Transverse colon (tissue), 4 donors: ENCODE measurements around the gene PI16. TPM values are rescaled to one million over a fixed set of nuclear protein-coding genes. Genes with fewer than 3 reads are reported as not detected.

Experiments used
- DNase-seq: peaks from one replicate; pipeline ENCODE4 v3.0.0-alpha.2; 2019
- H3K27ac ChIP-seq, 4 donors: fragments of 200-600 bp; sonication (generic); 2 replicates each; pipeline ENCODE4 v1.5.1; 2016 to 2018; ENCODE audit warnings: inconsistent platforms in 4 of 4
- H3K27me3 ChIP-seq: fragments of 200-600 bp; sonication (generic); 2 replicates; pipeline ENCODE4 v1.5.1; 2017; ENCODE audit warnings: inconsistent platforms
- H3K36me3 ChIP-seq, 4 donors: fragments of 200-600 bp; sonication (generic); 2 replicates each; pipeline ENCODE4 v1.5.1; 2017 to 2019; ENCODE audit warnings: inconsistent platforms in 4 of 4
- H3K4me1 ChIP-seq, 4 donors: fragments of 200-600 bp; sonication (generic); 2 replicates each; pipeline ENCODE4 v1.5.1; 2017 to 2020; ENCODE audit warnings: inconsistent platforms in 4 of 4
- H3K4me3 ChIP-seq, 4 donors: fragments of 200-600 bp; sonication (generic); 1 replicate in 1 of 4; 2 replicates in 3 of 4; pipeline versions ENCODE4 v1.5.1 to v1.6.1; 2017 to 2019; ENCODE audit warnings: inconsistent platforms in 4 of 4
- H3K9me3 ChIP-seq, 2 donors: fragments of 200-600 bp; sonication (generic); 2 replicates each; pipeline ENCODE4 v1.5.1; 2017 to 2019; ENCODE audit warnings: inconsistent platforms in 2 of 2
- EP300 ChIP-seq: sonication (generic); formaldehyde crosslinking; IDR thresholded peaks from one replicate; pipeline ENCODE4 v1.6.1; 2017; ENCODE audit warnings: antibody characterized with exemption, low read depth
- POLR2A ChIP-seq: fragments of 450-650 bp; IDR thresholded peaks from one replicate; pipeline ENCODE4 v1.6.1; 2016; ENCODE audit warnings: antibody characterized with exemption, mild to moderate bottlenecking, moderate library complexity
- POLR2AphosphoS5 ChIP-seq, 3 donors: sonication (generic); formaldehyde crosslinking; IDR thresholded peaks; one replicate each; pipeline ENCODE4 v1.6.1; 2016; ENCODE audit warnings: antibody characterized with exemption in 3 of 3
- WGBS, 2 donors: methylation state at CpG; one replicate each; pipeline ENCODE4 v1.1.5; 2018; ENCODE audit warnings: low coverage in 1 of 2; 5-methylcytosine and 5-hydroxymethylcytosine counted together
- in situ Hi-C, 4 donors: fragments of 200-750 bp; cut with MboI; loops; one replicate each; pipeline versions ENCODE4 v1.15.0 to v1.15.1; 2017; ENCODE audit warnings: low sequenced_read_pairs in 3 of 4, low pct_ligation_motif_present in 1 of 4, low pct_unique_long_range_greater_than_20kb in 1 of 4
- intact Hi-C: fragments of 100-400 bp; cut with DNase I; formaldehyde crosslinking; loops from one replicate; pipeline ENCODE4 v1.15.1; 2023; ENCODE audit warnings: low total_unique reads
- total RNA-seq, 4 donors: library from RNA; depleted of rRNA; stranded (reverse); fragments of >200 nt; gene quantifications; one replicate each; pipeline ENCODE4 v1.1.0, GENCODE V29; 2016
- TF ChIP-seq, protein P1 (sequence below), 5 experiments: fragments of 200-600 bp in 3 of 5; fragments of 450-650 bp in 2 of 5; sonication (generic) in 3 of 5; IDR thresholded peaks; 1 replicate in 2 of 5; 2 replicates in 3 of 5; pipeline ENCODE4 v1.5.1; 2016 to 2017; ENCODE audit warnings: antibody characterized with exemption in 5 of 5, inconsistent platforms in 3 of 5, mild to moderate bottlenecking in 2 of 5, moderate library complexity in 1 of 5

Gene PI16
- total RNA-seq, 4 donors from 2014 or later, result 0.60 to 5.6 (median 4.0) TPM; not detected in 1

DNA sequence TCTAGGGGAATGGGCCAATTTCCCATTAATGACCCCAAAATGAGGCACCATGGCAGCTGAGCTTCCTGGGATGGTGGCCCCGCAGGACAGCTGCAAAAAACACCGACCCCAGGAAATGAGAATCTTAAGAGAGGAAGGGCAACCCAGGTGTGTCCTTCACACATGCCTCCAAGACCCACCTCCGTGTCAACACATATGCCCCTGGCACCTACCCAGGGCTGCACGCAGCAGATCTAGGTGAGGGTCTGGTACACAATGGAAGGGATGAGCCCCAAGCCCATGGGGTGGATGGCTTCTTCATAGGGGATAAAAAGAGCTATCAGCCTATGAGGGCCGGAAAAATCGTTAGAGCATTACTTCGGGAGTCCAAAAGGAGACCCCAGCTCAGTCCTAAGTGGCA is 22.0 kb downstream of the PI16 start:
- H3K36me3 ChIP-seq, result peaks cover 0 to 69% (median 33%) of the 10 kb centered on the region in 4 donors
- no peak for TF ChIP-seq POLR2AphosphoS5 (IDR thresholded peaks at IDR 0.05)
- TF ChIP-seq EP300, result no peak
- TF ChIP-seq POLR2A, result no peak
- TF ChIP-seq, protein P1, sequence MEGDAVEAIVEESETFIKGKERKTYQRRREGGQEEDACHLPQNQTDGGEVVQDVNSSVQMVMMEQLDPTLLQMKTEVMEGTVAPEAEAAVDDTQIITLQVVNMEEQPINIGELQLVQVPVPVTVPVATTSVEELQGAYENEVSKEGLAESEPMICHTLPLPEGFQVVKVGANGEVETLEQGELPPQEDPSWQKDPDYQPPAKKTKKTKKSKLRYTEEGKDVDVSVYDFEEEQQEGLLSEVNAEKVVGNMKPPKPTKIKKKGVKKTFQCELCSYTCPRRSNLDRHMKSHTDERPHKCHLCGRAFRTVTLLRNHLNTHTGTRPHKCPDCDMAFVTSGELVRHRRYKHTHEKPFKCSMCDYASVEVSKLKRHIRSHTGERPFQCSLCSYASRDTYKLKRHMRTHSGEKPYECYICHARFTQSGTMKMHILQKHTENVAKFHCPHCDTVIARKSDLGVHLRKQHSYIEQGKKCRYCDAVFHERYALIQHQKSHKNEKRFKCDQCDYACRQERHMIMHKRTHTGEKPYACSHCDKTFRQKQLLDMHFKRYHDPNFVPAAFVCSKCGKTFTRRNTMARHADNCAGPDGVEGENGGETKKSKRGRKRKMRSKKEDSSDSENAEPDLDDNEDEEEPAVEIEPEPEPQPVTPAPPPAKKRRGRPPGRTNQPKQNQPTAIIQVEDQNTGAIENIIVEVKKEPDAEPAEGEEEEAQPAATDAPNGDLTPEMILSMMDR (IDR thresholded peaks at IDR 0.05), result no peak
- in situ Hi-C loops, result no loop called here
- intact Hi-C loops, result no loop called here
- no peak for DNase-seq
- no peaks in the 10 kb centered on the region for H3K9me3 ChIP-seq
- no peaks in the 10 kb centered on the region for H3K27me3 ChIP-seq
- H3K27ac ChIP-seq, result no peak overlapping the region
- 94% methylated on average over 7 of the region's 7 CpGs; no CpG with 5 or more reads in 1 of the 2 donors for WGBS, 2 donors
- H3K4me1 ChIP-seq, result peaks cover 0 to 19% (median 5%) of the 10 kb centered on the region in 4 donors
- no peak overlapping the region for H3K4me3 ChIP-seq

DNA sequence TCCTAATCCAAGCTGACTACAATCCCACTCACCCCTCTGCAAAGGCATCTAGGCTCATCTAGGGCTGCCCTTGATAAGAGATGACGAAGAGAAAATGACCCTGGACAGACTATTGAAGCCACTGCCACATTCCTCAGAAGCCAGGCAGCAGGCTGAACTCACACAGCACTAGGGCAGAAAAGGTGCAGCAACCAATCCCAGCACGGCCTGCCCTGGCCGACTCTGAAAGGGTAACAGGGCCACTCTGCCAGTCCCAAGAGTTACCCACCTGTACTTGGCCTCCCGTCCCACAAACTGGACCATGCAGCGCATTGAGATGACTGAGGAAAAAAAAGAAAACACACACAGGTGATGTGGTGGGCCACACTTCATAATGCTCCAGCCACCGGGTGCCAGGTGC is 22.4 kb downstream of the PI16 start:
- DNase-seq, result no peak
- Histone ChIP-seq H3K36me3 (peaks cover 0 to 65% (median 32%) of the 10 kb centered on the region in 4 donors), H3K9me3 (no peaks in the 10 kb centered on the region), H3K27ac (no peak overlapping the region), H3K4me3 (no peak overlapping the region), H3K27me3 (no peaks in the 10 kb centered on the region), H3K4me1 (peaks cover 0 to 20% (median 8%) of the 10 kb centered on the region in 4 donors)
- intact Hi-C loops (no loop called here), in situ Hi-C loops (no loop called here)
- 89 to 100% methylated on average over 1 to 5 of the region's 6 CpGs for WGBS, 2 donors
- TF ChIP-seq EP300, result no peak
- TF ChIP-seq POLR2A, result no peak
- no peak for TF ChIP-seq POLR2AphosphoS5 (IDR thresholded peaks at IDR 0.05)
- TF ChIP-seq, protein P1 (IDR thresholded peaks at IDR 0.05), result no peak

DNA sequence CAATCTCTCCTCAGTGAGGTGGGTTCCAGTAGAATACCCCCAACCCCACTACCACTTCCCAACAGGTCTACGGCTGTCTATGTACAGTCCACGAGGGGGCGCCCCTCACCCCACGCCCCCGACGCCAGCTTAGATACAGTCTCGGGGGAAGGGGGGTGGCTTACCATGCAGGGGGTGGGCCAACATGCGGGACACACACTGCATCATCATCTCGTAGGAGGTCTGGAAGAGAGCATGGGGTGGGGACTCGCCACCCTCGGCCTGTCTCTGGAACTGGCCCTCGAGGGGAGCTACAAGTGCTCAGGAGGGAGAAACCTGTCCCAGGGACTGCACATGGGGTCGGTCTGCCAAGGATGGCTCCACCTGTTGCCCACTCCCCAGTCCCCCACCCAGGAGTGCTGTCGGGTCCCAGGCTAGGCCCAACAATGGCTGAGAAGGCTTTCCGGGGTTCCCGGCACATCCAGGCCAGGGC is 23.0 kb downstream of the PI16 start:
- H3K27ac ChIP-seq, result no peak overlapping the region
- WGBS, 2 donors, result 74% methylated on average over 14 of the region's 16 CpGs; no CpG with 5 or more reads in 1 of the 2 donors
- intact Hi-C loops, result no loop called here
- in situ Hi-C loops, result no loop called here
- no peak for DNase-seq
- H3K9me3 ChIP-seq, result no peaks in the 10 kb centered on the region
- H3K36me3 ChIP-seq, result peaks cover 0 to 59% (median 29%) of the 10 kb centered on the region in 4 donors
- H3K4me3 ChIP-seq, result no peak overlapping the region
- H3K4me1 ChIP-seq, result peaks cover 0 to 25% (median 9%) of the 10 kb centered on the region in 4 donors
- TF ChIP-seq EP300, result no peak
- TF ChIP-seq, protein P1 (IDR thresholded peaks at IDR 0.05), result peak in 3 of 5 experiments; percentile 17 to 32 (median 18)
- H3K27me3 ChIP-seq, result no peaks in the 10 kb centered on the region

DNA sequence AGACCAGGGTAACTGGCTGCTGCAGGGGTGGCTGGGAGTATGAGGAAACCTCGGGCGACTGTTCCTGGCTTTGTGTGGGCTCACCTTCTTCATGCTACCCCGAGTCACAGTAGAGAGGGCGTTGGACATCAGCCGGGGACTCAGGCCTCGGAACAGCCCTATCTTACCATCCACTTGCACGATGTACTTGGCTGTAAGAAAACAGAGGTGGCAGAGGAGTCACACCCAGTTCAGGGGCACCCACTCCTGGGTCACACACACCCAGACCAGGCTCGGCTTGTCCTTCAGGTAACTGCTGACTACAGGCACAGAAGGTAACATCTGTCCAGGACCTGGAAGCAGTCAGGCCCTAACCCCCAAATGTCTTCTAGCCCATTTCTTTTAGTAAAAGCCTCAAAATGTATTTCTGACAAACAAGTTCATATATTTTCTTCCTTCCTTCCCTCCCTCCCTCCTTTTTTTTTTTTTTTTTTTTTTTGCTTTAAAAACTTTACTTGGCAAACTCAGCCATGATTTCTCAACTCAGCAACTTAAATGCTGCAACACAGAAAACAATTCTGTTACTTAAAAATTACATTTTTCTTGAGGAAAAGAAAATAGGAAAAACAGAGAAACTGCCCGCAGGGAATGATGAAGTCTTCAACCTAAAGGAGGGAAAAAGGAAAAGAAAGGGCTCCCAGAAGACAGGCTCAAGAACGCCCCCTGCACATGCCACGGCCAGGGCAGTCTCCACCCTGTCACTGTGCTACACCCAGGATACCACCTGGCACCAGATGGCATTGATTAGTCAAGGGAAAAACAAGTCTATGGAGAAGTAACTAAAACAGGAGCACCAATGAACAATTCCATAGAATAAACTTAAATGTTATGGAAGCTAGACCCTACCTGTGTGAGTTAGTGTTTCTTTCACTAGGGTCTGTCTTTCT is 24.1 kb downstream of the PI16 start:
- TF ChIP-seq EP300 (no peak), POLR2AphosphoS5 (IDR thresholded peaks at IDR 0.05) (no peak), POLR2A (no peak)
- TF ChIP-seq, protein P1 (IDR thresholded peaks at IDR 0.05), result no peak
- H3K27me3 ChIP-seq, result no peaks in the 10 kb centered on the region
- no peaks in the 10 kb centered on the region for H3K9me3 ChIP-seq
- intact Hi-C loops (no loop called here), in situ Hi-C loops (no loop called here)
- H3K27ac ChIP-seq, result no peak overlapping the region
- H3K4me1 ChIP-seq, result peaks cover 7 to 37% (median 18%) of the 10 kb centered on the region in 4 donors
- DNase-seq, result no peak
- H3K4me3 ChIP-seq, result no peak overlapping the region
- WGBS, 2 donors, result 56 to 86% methylated on average over 4 to 11 of the region's 11 CpGs
- H3K36me3 ChIP-seq, result peaks cover 0 to 49% (median 24%) of the 10 kb centered on the region in 4 donors
